IMR-90 (cell line): Measurements from ENCODE around the gene SNX25. TPM values are rescaled to one million over a fixed set of nuclear protein-coding genes. Genes with fewer than 3 reads are reported as not detected.

ENCODE experiments used
- ATAC-seq: fragments of 200-7000 bp; cut with Tn5 transposase; 2 replicates; pipeline ENCODE4 v1.9.1; 2020; ENCODE audit warnings: low read depth, mild to moderate bottlenecking, moderate library complexity
- BruUV-seq: library from RNA; stranded (reverse); fragments of 400-500 nt; replicated peaks from 2 replicates; lab custom pipeline; 2021; lab: Mats Ljungman, UMichigan
- CTCF ChIA-PET: fragments of 300-600 bp; formaldehyde crosslinking; extraction: SDS; loops from one replicate; lab custom pipeline; 2021; ENCODE audit warnings: antibody characterized with exemption; lab: Yijun Ruan, JAX
- POLR2A ChIA-PET: fragments of 300-600 bp; sonication (Branson Sonifier 250); formaldehyde crosslinking; loops from one replicate; lab custom pipeline; 2022; ENCODE audit warnings: antibody characterized with exemption; ENCODE audit not compliant: unreplicated experiment; lab: Charles Lee
- DNase-seq: peaks from one replicate; pipeline ENCODE4 v3.0.0; 2013
- H2AFZ ChIP-seq: replicated peaks from 2 replicates; pipeline ENCODE3; 2013; ENCODE audit warnings: low read length, mild to moderate bottlenecking; ENCODE audit not compliant: poor library complexity
- H2AK5ac ChIP-seq: 2 replicates; pipeline ENCODE4 v1.6.1; 2013; ENCODE audit warnings: low read depth, low read length, inconsistent platforms
- H2AK9ac ChIP-seq: replicated peaks from 2 replicates; pipeline ENCODE3; 2013; ENCODE audit warnings: mild to moderate bottlenecking, low read depth, low read length, moderate library complexity; ENCODE audit not compliant: poor library complexity
- H2BK120ac ChIP-seq: 2 replicates; pipeline ENCODE4 v1.6.1; 2013; ENCODE audit warnings: low read depth, low read length, inconsistent platforms
- H2BK15ac ChIP-seq: 3 replicates; pipeline ENCODE4 v1.6.1; 2013; ENCODE audit warnings: low read depth, low read length, inconsistent platforms
- H2BK20ac ChIP-seq: 2 replicates; pipeline ENCODE4 v1.6.1; 2013; ENCODE audit warnings: low read depth, mild to moderate bottlenecking, inconsistent platforms, low read length, moderate library complexity
- H2BK5ac ChIP-seq: 2 replicates; pipeline ENCODE4 v1.6.1; 2013; ENCODE audit warnings: mild to moderate bottlenecking, low read depth, low read length, inconsistent platforms; ENCODE audit not compliant: poor library complexity, severe bottlenecking
- H3K14ac ChIP-seq: replicated peaks from 2 replicates; pipeline ENCODE4 v1.6.1; 2013; ENCODE audit warnings: low read depth, low read length, inconsistent platforms
- H3K18ac ChIP-seq: 2 replicates; pipeline ENCODE4 v1.6.1; 2013; ENCODE audit warnings: low read depth, low read length, control low read depth
- H3K23ac ChIP-seq: 2 replicates; pipeline ENCODE4 v1.6.1; 2013; ENCODE audit warnings: low read depth, low read length, inconsistent platforms
- H3K27ac ChIP-seq: 2 replicates; pipeline ENCODE4 v1.5.1; 2013; ENCODE audit warnings: mild to moderate bottlenecking, control low read depth, low read length; ENCODE audit not compliant: insufficient read depth
- H3K27me3 ChIP-seq: 2 replicates; pipeline ENCODE4 v1.6.1; 2013; ENCODE audit warnings: low read length; ENCODE audit not compliant: control insufficient read depth, insufficient read depth
- H3K36me3 ChIP-seq: 2 replicates; pipeline ENCODE4 v1.6.1; 2013; ENCODE audit warnings: low read length, mixed read lengths; ENCODE audit not compliant: control insufficient read depth, insufficient read depth
- H3K4ac ChIP-seq: 2 replicates; pipeline ENCODE4 v1.6.1; 2013; ENCODE audit warnings: low read depth, low read length, inconsistent platforms
- H3K4me1 ChIP-seq: 2 replicates; pipeline ENCODE4 v1.6.1; 2013; ENCODE audit warnings: low read length, mixed read lengths; ENCODE audit not compliant: control insufficient read depth, insufficient read depth
- H3K4me2 ChIP-seq: 2 replicates; pipeline ENCODE4 v1.6.1; 2013; ENCODE audit warnings: low read depth, mild to moderate bottlenecking, control low read depth, low read length, moderate library complexity
- H3K4me3 ChIP-seq: 2 replicates; pipeline ENCODE4 v1.5.1; 2013; ENCODE audit warnings: low read depth, mild to moderate bottlenecking, control low read depth, low read length, moderate library complexity; ENCODE audit not compliant: insufficient read depth
- H3K56ac ChIP-seq: 2 replicates; pipeline ENCODE4 v1.6.1; 2013; ENCODE audit warnings: low read length, inconsistent platforms; ENCODE audit not compliant: insufficient read depth; ENCODE audit errors: extremely low read depth
- H3K79me1 ChIP-seq, 2 experiments: 2 replicates each; pipeline ENCODE4 v1.6.1; 2013; ENCODE audit warnings: low read length in 2 of 2, inconsistent platforms in 1 of 2, low read depth in 1 of 2
- H3K9ac ChIP-seq: 2 replicates; pipeline ENCODE4 v1.6.1; 2013; ENCODE audit warnings: low read depth, low read length, control low read depth
- H3K9me1 ChIP-seq: 2 replicates; pipeline ENCODE4 v1.6.1; 2013; ENCODE audit warnings: low read length, inconsistent platforms; ENCODE audit not compliant: insufficient read depth
- H3K9me3 ChIP-seq: 2 replicates; pipeline ENCODE4 v1.6.1; 2013; ENCODE audit warnings: low read length; ENCODE audit not compliant: control insufficient read depth, insufficient read depth
- H4K20me1 ChIP-seq: 2 replicates; pipeline ENCODE4 v1.6.1; 2013; ENCODE audit warnings: low read length, inconsistent platforms; ENCODE audit not compliant: insufficient read depth
- H4K5ac ChIP-seq: 2 replicates; pipeline ENCODE4 v1.6.1; 2013; ENCODE audit warnings: mild to moderate bottlenecking, low read depth, low read length, control low read depth
- H4K8ac ChIP-seq, 2 experiments: 2 replicates each; pipeline ENCODE4 v1.6.1; 2013; ENCODE audit warnings: low read depth in 2 of 2, low read length in 2 of 2, control low read depth in 1 of 2, inconsistent platforms in 1 of 2
- H4K91ac ChIP-seq: 2 replicates; pipeline ENCODE4 v1.6.1; 2013; ENCODE audit warnings: low read depth, low read length, inconsistent platforms; ENCODE audit not compliant: insufficient read depth
- BHLHE40 ChIP-seq: fragments of 150-350 bp; IDR thresholded peaks from 2 replicates; pipeline ENCODE4 v1.6.1; 2016; ENCODE audit warnings: mild to moderate bottlenecking, low read depth, low read length
- CEBPB ChIP-seq: IDR thresholded peaks from 2 replicates; pipeline ENCODE4 v1.6.1; 2012; ENCODE audit warnings: low read depth, low read length, improper control_type of control experiment
- CHD1 ChIP-seq: IDR thresholded peaks from 2 replicates; pipeline ENCODE4 v1.6.1; 2012; ENCODE audit warnings: low read depth, low read length, improper control_type of control experiment
- FOS ChIP-seq: fragments of 150-350 bp; IDR thresholded peaks from 2 replicates; pipeline ENCODE4 v1.6.1; 2016; ENCODE audit warnings: low read depth, low read length
- MAFK ChIP-seq: IDR thresholded peaks from 2 replicates; pipeline ENCODE4 v1.6.1; 2012; ENCODE audit warnings: low read depth, low read length, improper control_type of control experiment
- NFE2L2 ChIP-seq: fragments of 150-350 bp; IDR thresholded peaks from 2 replicates; pipeline ENCODE4 v1.6.1; 2016; ENCODE audit warnings: low read depth, mild to moderate bottlenecking, low read length
- POLR2A ChIP-seq: IDR thresholded peaks from 2 replicates; pipeline ENCODE4 v1.6.1; 2012; ENCODE audit warnings: mild to moderate bottlenecking, low read depth, low read length
- RAD21 ChIP-seq: IDR thresholded peaks from 2 replicates; pipeline ENCODE4 v1.6.1; 2012; ENCODE audit warnings: low read length, improper control_type of control experiment
- RCOR1 ChIP-seq: IDR thresholded peaks from 2 replicates; pipeline ENCODE4 v1.6.1; 2012; ENCODE audit warnings: mild to moderate bottlenecking, low read length, improper control_type of control experiment; ENCODE audit not compliant: insufficient replicate concordance
- RFX5 ChIP-seq: IDR thresholded peaks from 2 replicates; pipeline ENCODE4 v1.8.0; 2012; ENCODE audit warnings: low read depth, mild to moderate bottlenecking, low read length, moderate library complexity
- SMC3 ChIP-seq: fragments of 150-350 bp; IDR thresholded peaks from 2 replicates; pipeline ENCODE4 v1.6.1; 2016; ENCODE audit warnings: low read depth, mild to moderate bottlenecking, antibody characterized with exemption, low read length, moderate library complexity
- WGBS, 2 experiments: methylation state at CpG; one replicate each; pipeline versions ENCODE4 v1.1.5 to v1.1.7; 2013; ENCODE audit warnings: missing lambda C conversion rate in 2 of 2; ENCODE audit not compliant: insufficient read length in 1 of 2; ENCODE audit errors: extremely low coverage in 2 of 2; 5-methylcytosine and 5-hydroxymethylcytosine counted together
- dilution Hi-C: fragments of 300-500 bp; cut with HindIII; formaldehyde crosslinking; loops from one replicate; pipeline ENCODE4 v1.14.3; 2018; ENCODE audit warnings: low sequenced_read_pairs; ENCODE audit not compliant: unreplicated experiment
- in situ Hi-C: fragments of 300-500 bp; cut with MboI; formaldehyde crosslinking; loops from 3 replicates; pipeline ENCODE4 v1.14.3; 2019; ENCODE audit warnings: low sequenced_read_pairs, inconsistent platforms, mixed read lengths
- intact Hi-C: fragments of 100-400 bp; cut with micrococcal nuclease; formaldehyde crosslinking; loops from 2 replicates; pipeline ENCODE4 v1.10.0; 2022
- polyA plus RNA-seq, 3 experiments: library from polyadenylated mRNA; depleted of rRNA; stranded (reverse); fragments of >200 nt; gene quantifications; 2 replicates each; pipeline ENCODE4 v1.2.3, GENCODE V29; 2012; ENCODE audit warnings: low replicate concordance in 1 of 3
- total RNA-seq: library from RNA; depleted of rRNA; stranded (reverse); fragments of >200 nt; gene quantifications from 2 replicates; pipeline ENCODE4 v1.2.3, GENCODE V29; 2012
- TF ChIP-seq, protein P1 (sequence below): fragments of 150-350 bp; IDR thresholded peaks from 2 replicates; pipeline ENCODE4 v1.6.1; 2017; ENCODE audit warnings: mild to moderate bottlenecking, antibody characterized with exemption, low read length, low read depth
- TF ChIP-seq, protein P2 (sequence below): conservative IDR thresholded peaks from 2 replicates; pipeline ENCODE4 v1.5.1; 2012; ENCODE audit warnings: mild to moderate bottlenecking, low read depth, low read length, improper control_type of control experiment
- TF ChIP-seq, protein P3 (sequence below): fragments of 150-350 bp; IDR thresholded peaks from 2 replicates; pipeline ENCODE4 v1.6.1; 2016; ENCODE audit warnings: low read depth, mild to moderate bottlenecking, low read length, moderate library complexity, borderline replicate concordance

Gene SNX25
- total and polyA plus RNA-seq, 2 of the 4 experiments (the other 2 are of a cell fraction): 11.4 to 28.3 TPM

DNA sequence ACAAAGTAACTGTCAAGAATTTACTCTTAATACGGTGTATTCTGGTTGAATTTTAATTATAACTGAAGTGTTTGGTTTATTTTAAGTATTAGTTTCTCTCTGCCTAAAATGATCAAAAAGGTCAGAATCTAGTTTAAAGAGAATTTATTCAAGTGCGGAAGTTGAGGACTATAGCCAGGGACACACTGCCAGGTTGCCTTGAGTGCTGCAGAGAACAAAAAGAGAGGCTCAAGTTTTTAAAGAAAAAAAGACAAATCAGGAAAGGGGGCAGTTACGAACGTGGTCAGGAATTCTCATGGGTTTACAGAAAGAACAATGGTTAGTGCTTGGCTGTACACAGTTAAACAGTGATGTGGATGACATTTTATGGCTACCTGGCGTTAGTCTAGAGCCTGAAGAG lies 81.3 kb downstream of the SNX25 start:
- H3K4me1 ChIP-seq: peaks cover 7% of the 10 kb centered on the region
- no peak overlapping the region for H3K18ac ChIP-seq
- intact Hi-C loops: no loop called here
- H2AFZ ChIP-seq: no peak overlapping the region
- H3K9me1 ChIP-seq: peaks cover 5% of the 10 kb centered on the region; the same call in 1 of the 2 replicates
- H2AK5ac ChIP-seq: no peak overlapping the region
- CTCF ChIA-PET: no interaction called here
- no peak for DNase-seq
- no TSS peak for BruUV-seq
- peaks cover 14% of the 10 kb centered on the region for H3K36me3 ChIP-seq
- in situ Hi-C loops: no loop called here
- dilution Hi-C loops: no loop called here
- TF ChIP-seq, protein P1, sequence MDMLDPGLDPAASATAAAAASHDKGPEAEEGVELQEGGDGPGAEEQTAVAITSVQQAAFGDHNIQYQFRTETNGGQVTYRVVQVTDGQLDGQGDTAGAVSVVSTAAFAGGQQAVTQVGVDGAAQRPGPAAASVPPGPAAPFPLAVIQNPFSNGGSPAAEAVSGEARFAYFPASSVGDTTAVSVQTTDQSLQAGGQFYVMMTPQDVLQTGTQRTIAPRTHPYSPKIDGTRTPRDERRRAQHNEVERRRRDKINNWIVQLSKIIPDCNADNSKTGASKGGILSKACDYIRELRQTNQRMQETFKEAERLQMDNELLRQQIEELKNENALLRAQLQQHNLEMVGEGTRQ: no peak
- TF ChIP-seq NFE2L2: no peak
- TF ChIP-seq CHD1: no peak
- TF ChIP-seq, protein P2, sequence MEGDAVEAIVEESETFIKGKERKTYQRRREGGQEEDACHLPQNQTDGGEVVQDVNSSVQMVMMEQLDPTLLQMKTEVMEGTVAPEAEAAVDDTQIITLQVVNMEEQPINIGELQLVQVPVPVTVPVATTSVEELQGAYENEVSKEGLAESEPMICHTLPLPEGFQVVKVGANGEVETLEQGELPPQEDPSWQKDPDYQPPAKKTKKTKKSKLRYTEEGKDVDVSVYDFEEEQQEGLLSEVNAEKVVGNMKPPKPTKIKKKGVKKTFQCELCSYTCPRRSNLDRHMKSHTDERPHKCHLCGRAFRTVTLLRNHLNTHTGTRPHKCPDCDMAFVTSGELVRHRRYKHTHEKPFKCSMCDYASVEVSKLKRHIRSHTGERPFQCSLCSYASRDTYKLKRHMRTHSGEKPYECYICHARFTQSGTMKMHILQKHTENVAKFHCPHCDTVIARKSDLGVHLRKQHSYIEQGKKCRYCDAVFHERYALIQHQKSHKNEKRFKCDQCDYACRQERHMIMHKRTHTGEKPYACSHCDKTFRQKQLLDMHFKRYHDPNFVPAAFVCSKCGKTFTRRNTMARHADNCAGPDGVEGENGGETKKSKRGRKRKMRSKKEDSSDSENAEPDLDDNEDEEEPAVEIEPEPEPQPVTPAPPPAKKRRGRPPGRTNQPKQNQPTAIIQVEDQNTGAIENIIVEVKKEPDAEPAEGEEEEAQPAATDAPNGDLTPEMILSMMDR: no peak
- TF ChIP-seq, protein P3, sequence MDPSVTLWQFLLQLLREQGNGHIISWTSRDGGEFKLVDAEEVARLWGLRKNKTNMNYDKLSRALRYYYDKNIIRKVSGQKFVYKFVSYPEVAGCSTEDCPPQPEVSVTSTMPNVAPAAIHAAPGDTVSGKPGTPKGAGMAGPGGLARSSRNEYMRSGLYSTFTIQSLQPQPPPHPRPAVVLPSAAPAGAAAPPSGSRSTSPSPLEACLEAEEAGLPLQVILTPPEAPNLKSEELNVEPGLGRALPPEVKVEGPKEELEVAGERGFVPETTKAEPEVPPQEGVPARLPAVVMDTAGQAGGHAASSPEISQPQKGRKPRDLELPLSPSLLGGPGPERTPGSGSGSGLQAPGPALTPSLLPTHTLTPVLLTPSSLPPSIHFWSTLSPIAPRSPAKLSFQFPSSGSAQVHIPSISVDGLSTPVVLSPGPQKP: no peak
- TF ChIP-seq RFX5: no peak
- TF ChIP-seq RCOR1: no peak
- no peak for TF ChIP-seq SMC3
- TF ChIP-seq FOS: no peak
- no peak for TF ChIP-seq CEBPB
- no peak for TF ChIP-seq MAFK
- no peak for TF ChIP-seq BHLHE40
- no peak for TF ChIP-seq POLR2A
- no peak for TF ChIP-seq RAD21
- H2BK20ac ChIP-seq: no peak overlapping the region
- no peak overlapping the region for H2BK15ac ChIP-seq
- no peak overlapping the region for H2AK9ac ChIP-seq
- H3K79me1 ChIP-seq: peaks cover 0 to 3% of the 10 kb centered on the region in 2 experiments; a peak in 1 of 4 replicates
- H2BK5ac ChIP-seq: no peak overlapping the region
- no peak overlapping the region for H4K91ac ChIP-seq
- H3K4me3 ChIP-seq: no peak overlapping the region
- H3K14ac ChIP-seq: no peak overlapping the region
- no peak overlapping the region for H3K23ac ChIP-seq
- no peaks in the 10 kb centered on the region for H4K20me1 ChIP-seq
- H4K8ac ChIP-seq: no peak overlapping the region
- H3K56ac ChIP-seq: no peak overlapping the region
- H3K27me3 ChIP-seq: no peaks in the 10 kb centered on the region
- H3K4ac ChIP-seq: no peak overlapping the region
- H3K27ac ChIP-seq: no peak overlapping the region
- H3K4me2 ChIP-seq: no peak overlapping the region
- POLR2A ChIA-PET: no interaction called here
- no peak overlapping the region for H3K9ac ChIP-seq
- 40% methylated on average over 1 of the region's 5 CpGs; no CpG with 5 or more reads in 1 of the 2 experiments for WGBS, 2 experiments
- H2BK120ac ChIP-seq: no peak overlapping the region
- no peak overlapping the region for H4K5ac ChIP-seq
- H3K9me3 ChIP-seq: no peaks in the 10 kb centered on the region
- ATAC-seq: no peak
